ENCODE results near the gene CORO7.
"Not testable (repeated sequence)": the region's sequence is repeated elsewhere in the genome, so short reads cannot be mapped to it uniquely, and the experiment has no call there.

The CORO7 gene

DNA sequence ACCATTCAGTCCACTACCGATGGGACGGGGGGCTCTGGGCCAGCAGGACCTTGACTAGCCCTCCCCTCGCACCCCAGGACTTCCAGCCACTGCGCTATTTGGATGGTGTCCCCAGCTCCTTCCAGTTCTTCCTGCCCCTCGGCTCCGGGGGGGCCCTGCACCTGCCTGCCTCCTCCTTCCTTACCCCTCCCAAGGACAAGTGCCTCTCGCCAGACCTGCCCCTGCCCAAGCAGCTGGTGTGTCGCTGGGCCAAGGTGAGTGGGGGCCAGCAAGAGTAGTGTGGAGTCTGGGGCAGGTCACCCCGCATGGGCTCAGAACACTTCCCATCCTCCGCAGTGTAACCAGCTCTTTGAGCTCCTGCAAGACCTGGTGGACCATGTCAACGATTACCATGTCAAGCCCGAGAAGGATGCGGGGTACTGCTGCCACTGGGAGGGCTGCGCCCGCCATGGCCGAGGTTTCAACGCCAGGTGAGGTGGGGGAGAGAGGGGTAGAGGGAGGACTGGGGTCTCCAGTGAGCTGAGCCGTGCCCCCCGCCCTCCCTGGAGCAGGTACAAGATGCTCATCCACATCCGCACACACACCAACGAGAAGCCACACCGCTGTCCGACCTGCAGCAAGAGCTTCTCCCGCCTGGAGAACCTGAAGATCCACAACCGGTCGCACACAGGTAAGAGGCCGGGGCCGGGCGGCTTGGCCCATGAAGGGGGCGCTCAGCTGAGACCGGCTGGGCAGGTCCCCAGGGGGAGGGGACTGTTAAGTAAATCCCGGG is 81.5 kb downstream of the CORO7 start:
- Histone ChIP-seq H3K36me3 (ENCODE audit: control insufficient read depth, insufficient read depth, low read length, severe bottlenecking) (peaks cover 32% of the 10 kb centered on the region), H3K27me3 (replicated peaks; ENCODE audit: control insufficient read depth, insufficient read depth, low read length) (no peaks in the 10 kb centered on the region), H3K9me3 (ENCODE audit: control insufficient read depth, low read length) (no peaks in the 10 kb centered on the region), H3K4me3 (ENCODE audit: low read length) (no peak overlapping the region), H3K4me1 (ENCODE audit: control insufficient read depth, insufficient read depth, low read length) (no peaks in the 10 kb centered on the region), H3K9ac (ENCODE audit: low read length) (no peak overlapping the region)
- DNase-seq (ENCODE audit: low read depth): no peak

DNA sequence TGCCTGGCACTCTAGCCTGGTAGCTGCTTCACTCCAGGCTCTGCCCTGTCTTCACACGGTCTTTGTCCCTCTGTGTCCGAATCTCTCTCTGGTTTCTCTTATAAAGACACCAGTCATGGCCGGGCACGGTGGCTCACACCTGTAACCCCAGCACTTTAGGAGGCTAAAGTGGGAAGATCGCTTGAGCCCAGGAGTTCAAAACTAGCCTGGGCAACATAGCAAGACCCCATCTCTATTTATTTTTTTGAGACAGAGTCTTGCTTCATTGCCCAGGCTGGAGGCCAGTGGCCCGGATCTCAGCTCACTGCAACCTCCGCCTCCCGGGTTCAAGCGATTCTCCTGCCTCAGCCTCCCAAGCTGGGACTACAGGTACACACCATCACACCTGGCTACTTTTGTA is 82.7 kb downstream of the CORO7 start:
- not testable (repeated sequence) for H3K4me1 ChIP-seq (ENCODE audit: control insufficient read depth, insufficient read depth, low read length); H3K9ac ChIP-seq (ENCODE audit: low read length); H3K27me3 ChIP-seq (replicated peaks; ENCODE audit: control insufficient read depth, insufficient read depth, low read length); H3K4me3 ChIP-seq (ENCODE audit: low read length); DNase-seq (ENCODE audit: low read depth); H3K9me3 ChIP-seq (ENCODE audit: control insufficient read depth, low read length)
- peaks cover 32% of the 10 kb centered on the region for H3K36me3 ChIP-seq (ENCODE audit: control insufficient read depth, insufficient read depth, low read length, severe bottlenecking)

DNA sequence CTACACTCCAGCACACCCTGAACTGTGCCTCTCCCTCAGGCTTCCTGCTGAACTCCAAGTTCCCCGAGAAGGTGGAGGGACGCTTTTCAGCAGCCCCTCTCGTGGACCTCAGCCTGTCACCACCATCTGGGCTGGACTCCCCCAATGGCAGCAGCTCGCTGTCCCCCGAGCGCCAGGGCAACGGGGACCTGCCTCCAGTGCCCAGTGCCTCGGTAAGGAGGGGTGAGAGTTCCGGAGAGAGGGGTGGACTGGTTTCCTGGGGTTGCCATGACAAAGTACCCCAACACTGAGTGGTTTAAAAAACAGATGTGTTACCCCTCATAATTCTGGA is 83.1 kb downstream of the CORO7 start:
- no peak for DNase-seq (ENCODE audit: low read depth)
- Histone ChIP-seq H3K36me3 (ENCODE audit: control insufficient read depth, insufficient read depth, low read length, severe bottlenecking) (peaks cover 32% of the 10 kb centered on the region), H3K27me3 (replicated peaks; ENCODE audit: control insufficient read depth, insufficient read depth, low read length) (no peaks in the 10 kb centered on the region), H3K9ac (ENCODE audit: low read length) (no peak overlapping the region), H3K4me3 (ENCODE audit: low read length) (no peak overlapping the region), H3K4me1 (ENCODE audit: control insufficient read depth, insufficient read depth, low read length) (peaks cover 8% of the 10 kb centered on the region), H3K9me3 (ENCODE audit: control insufficient read depth, low read length) (no peaks in the 10 kb centered on the region)

DNA sequence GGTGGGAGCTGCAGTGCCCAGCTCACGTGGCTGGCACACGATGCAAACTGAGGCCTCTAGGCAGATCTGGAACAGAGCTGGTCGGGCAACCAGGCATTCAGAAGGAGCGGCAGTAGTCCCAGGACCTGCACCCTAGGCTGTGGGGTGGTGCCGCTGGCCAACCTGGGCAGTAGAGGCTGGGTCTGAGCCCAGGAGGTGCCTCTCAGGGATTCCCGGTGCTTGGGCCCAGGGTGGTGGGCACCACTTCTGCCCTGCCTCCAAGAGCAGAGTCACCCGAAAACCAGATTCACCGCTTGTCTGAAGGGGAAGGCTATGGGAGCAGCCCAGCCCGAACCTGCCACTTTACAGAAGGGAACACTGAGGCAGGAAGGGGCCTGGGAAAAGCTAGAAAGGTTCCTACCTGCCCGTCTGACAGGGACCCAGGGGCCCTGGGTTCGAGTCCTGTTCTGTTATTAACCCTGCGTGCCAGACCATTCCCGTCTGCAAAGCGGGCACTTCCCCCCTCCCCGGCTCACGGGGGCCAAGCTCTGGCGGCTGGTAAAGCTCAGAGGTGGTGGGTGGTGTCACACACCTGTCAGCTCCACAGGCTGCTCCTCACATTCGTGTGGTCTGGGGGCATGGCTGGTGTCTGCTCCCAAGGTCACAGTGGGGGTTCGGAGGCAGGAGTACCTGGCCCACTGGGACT is 83.6 kb downstream of the CORO7 start:
- H3K4me3 ChIP-seq (ENCODE audit: low read length): no peak overlapping the region
- DNase-seq (ENCODE audit: low read depth): no peak
- H3K4me1 ChIP-seq (ENCODE audit: control insufficient read depth, insufficient read depth, low read length): peaks cover 13% of the 10 kb centered on the region
- peaks cover 32% of the 10 kb centered on the region for H3K36me3 ChIP-seq (ENCODE audit: control insufficient read depth, insufficient read depth, low read length, severe bottlenecking)
- no peaks in the 10 kb centered on the region for H3K9me3 ChIP-seq (ENCODE audit: control insufficient read depth, low read length)
- H3K9ac ChIP-seq (ENCODE audit: low read length): no peak overlapping the region
- H3K27me3 ChIP-seq (replicated peaks; ENCODE audit: control insufficient read depth, insufficient read depth, low read length): no peaks in the 10 kb centered on the region

DNA sequence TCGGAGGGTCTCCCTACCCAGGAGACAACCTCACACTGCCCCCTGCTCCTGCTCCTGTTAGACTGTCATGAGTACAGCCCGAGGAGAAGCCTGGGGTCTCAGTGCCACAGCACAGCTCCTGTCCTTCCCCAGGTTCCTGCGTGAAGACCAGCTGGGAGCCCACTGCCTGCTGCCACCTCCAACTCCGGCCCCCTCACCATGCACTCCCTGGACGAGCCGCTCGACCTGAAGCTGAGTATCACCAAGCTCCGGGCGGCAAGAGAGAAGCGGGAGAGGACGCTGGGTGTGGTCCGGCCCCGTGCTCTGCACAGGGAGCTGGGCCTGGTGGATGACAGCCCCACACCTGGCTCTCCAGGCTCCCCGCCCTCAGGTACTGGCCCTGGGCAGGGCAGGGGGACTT is 84.3 kb downstream of the CORO7 start:
- DNase-seq (ENCODE audit: low read depth): no peak
- Histone ChIP-seq H3K36me3 (ENCODE audit: control insufficient read depth, insufficient read depth, low read length, severe bottlenecking) (peaks cover 32% of the 10 kb centered on the region), H3K9me3 (ENCODE audit: control insufficient read depth, low read length) (no peaks in the 10 kb centered on the region), H3K4me1 (ENCODE audit: control insufficient read depth, insufficient read depth, low read length) (peaks cover 13% of the 10 kb centered on the region), H3K9ac (ENCODE audit: low read length) (no peak overlapping the region), H3K4me3 (ENCODE audit: low read length) (no peak overlapping the region), H3K27me3 (replicated peaks; ENCODE audit: control insufficient read depth, insufficient read depth, low read length) (no peaks in the 10 kb centered on the region)

GRCh38 chr16:4330277-4330874 is 86.0 kb downstream of the CORO7 start:
- peaks cover 21% of the 10 kb centered on the region for H3K36me3 ChIP-seq (ENCODE audit: control insufficient read depth, insufficient read depth, low read length, severe bottlenecking)
- H3K9me3 ChIP-seq (ENCODE audit: control insufficient read depth, low read length): no peaks in the 10 kb centered on the region
- no peak overlapping the region for H3K4me3 ChIP-seq (ENCODE audit: low read length)
- DNase-seq (ENCODE audit: low read depth): peak; percentile 87
- no peak overlapping the region for H3K9ac ChIP-seq (ENCODE audit: low read length)
- peaks cover 13% of the 10 kb centered on the region for H3K4me1 ChIP-seq (ENCODE audit: control insufficient read depth, insufficient read depth, low read length)
- no peaks in the 10 kb centered on the region for H3K27me3 ChIP-seq (replicated peaks; ENCODE audit: control insufficient read depth, insufficient read depth, low read length)

GRCh38 chr16:4328782-4329775 is 87.3 kb downstream of the CORO7 start:
- H3K36me3 ChIP-seq (ENCODE audit: control insufficient read depth, insufficient read depth, low read length, severe bottlenecking): peaks cover 13% of the 10 kb centered on the region
- H3K27me3 ChIP-seq (replicated peaks; ENCODE audit: control insufficient read depth, insufficient read depth, low read length): no peaks in the 10 kb centered on the region
- H3K4me3 ChIP-seq (ENCODE audit: low read length): peak overlapping the region; percentile 76
- no peak for DNase-seq (ENCODE audit: low read depth)
- H3K4me1 ChIP-seq (ENCODE audit: control insufficient read depth, insufficient read depth, low read length): peaks cover 20% of the 10 kb centered on the region
- peak overlapping the region; percentile 83 for H3K9ac ChIP-seq (ENCODE audit: low read length)
- H3K9me3 ChIP-seq (ENCODE audit: control insufficient read depth, low read length): no peaks in the 10 kb centered on the region

GRCh38 chr16:4328046-4328781 is 88.2 kb downstream of the CORO7 start:
- Histone ChIP-seq H3K4me3 (ENCODE audit: low read length) (peak overlapping the region; percentile 76), H3K9me3 (ENCODE audit: control insufficient read depth, low read length) (no peaks in the 10 kb centered on the region), H3K9ac (ENCODE audit: low read length) (peak overlapping the region; percentile 83), H3K27me3 (replicated peaks; ENCODE audit: control insufficient read depth, insufficient read depth, low read length) (no peaks in the 10 kb centered on the region), H3K36me3 (ENCODE audit: control insufficient read depth, insufficient read depth, low read length, severe bottlenecking) (peaks cover 7% of the 10 kb centered on the region), H3K4me1 (ENCODE audit: control insufficient read depth, insufficient read depth, low read length) (peaks cover 28% of the 10 kb centered on the region)
- peak; percentile 87 for DNase-seq (ENCODE audit: low read depth)

DNA sequence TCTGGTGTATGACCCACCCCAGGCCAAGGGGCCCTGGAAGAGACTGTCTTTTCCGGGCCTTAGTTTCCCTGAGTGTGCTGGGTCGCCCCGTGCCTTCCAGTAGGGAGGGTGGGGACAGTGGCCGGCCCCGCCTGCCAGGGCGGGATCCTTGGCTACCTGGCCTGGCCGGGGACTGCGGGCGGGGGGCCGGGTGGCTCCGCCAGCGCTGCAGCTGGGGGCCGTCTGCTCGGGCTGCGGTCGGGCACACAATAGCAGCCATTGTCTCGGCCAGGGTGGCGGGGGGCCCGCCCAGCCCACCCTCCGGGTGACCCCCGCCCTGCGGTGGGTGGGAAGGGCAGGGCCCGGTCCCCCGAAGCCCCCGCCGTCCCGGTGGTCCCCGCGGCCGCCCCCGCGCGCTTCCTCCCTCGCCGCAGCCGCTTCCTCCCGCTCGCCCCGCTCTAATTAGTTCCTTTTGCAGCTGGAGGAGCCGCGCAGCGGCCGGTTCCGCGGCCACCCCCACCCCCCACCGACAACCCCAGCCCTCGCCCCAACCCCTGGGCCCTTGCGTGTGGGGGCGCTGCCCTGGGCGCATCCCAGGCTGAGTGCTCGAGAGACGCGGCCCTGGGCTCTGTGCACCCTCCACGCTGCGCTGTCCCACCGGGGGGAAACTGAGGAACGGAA is 88.9 kb downstream of the CORO7 start:
- Histone ChIP-seq H3K9ac (ENCODE audit: low read length) (peak overlapping the region; percentile 83), H3K4me3 (ENCODE audit: low read length) (peak overlapping the region; percentile 76), H3K9me3 (ENCODE audit: control insufficient read depth, low read length) (no peaks in the 10 kb centered on the region), H3K36me3 (ENCODE audit: control insufficient read depth, insufficient read depth, low read length, severe bottlenecking) (peaks cover 5% of the 10 kb centered on the region), H3K27me3 (replicated peaks; ENCODE audit: control insufficient read depth, insufficient read depth, low read length) (no peaks in the 10 kb centered on the region), H3K4me1 (ENCODE audit: control insufficient read depth, insufficient read depth, low read length) (peaks cover 28% of the 10 kb centered on the region)
- no peak for DNase-seq (ENCODE audit: low read depth)

GRCh38 chr16:4325253-4325758 is 91.1 kb downstream of the CORO7 start:
- no peak overlapping the region for H3K4me3 ChIP-seq (ENCODE audit: low read length)
- peaks cover 39% of the 10 kb centered on the region for H3K4me1 ChIP-seq (ENCODE audit: control insufficient read depth, insufficient read depth, low read length)
- no peak overlapping the region for H3K9ac ChIP-seq (ENCODE audit: low read length)
- no peak for DNase-seq (ENCODE audit: low read depth)
- H3K27me3 ChIP-seq (replicated peaks; ENCODE audit: control insufficient read depth, insufficient read depth, low read length): no peaks in the 10 kb centered on the region
- no peaks in the 10 kb centered on the region for H3K9me3 ChIP-seq (ENCODE audit: control insufficient read depth, low read length)
- no peaks in the 10 kb centered on the region for H3K36me3 ChIP-seq (ENCODE audit: control insufficient read depth, insufficient read depth, low read length, severe bottlenecking)

Data from adipocyte (in vitro differentiated cells).